ENCODE results near the gene ETS1.

DNA sequence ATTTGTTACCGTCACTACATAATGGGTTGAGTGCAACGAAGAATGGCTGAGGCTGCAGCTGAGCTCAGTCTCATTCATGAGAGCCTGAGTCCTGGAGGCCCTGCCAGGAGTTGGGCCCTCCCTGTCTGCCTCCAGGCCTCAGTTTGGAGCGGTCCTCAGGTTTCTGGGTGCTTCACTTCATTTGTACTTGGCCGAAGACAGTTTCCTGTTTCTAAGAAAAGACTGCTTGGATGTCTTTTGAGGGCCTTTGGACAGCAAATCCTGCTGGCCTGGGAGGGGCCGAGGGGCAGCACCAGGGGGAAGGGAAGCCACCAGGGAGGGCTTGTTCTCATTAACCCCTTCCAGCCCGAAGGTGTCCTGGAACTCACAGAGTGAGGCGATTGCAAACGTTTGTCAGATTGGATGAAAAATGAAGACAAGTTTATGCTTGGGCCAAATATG lies 163.1 kb downstream of the ETS1 start:
- TF ChIP-seq, protein P1, sequence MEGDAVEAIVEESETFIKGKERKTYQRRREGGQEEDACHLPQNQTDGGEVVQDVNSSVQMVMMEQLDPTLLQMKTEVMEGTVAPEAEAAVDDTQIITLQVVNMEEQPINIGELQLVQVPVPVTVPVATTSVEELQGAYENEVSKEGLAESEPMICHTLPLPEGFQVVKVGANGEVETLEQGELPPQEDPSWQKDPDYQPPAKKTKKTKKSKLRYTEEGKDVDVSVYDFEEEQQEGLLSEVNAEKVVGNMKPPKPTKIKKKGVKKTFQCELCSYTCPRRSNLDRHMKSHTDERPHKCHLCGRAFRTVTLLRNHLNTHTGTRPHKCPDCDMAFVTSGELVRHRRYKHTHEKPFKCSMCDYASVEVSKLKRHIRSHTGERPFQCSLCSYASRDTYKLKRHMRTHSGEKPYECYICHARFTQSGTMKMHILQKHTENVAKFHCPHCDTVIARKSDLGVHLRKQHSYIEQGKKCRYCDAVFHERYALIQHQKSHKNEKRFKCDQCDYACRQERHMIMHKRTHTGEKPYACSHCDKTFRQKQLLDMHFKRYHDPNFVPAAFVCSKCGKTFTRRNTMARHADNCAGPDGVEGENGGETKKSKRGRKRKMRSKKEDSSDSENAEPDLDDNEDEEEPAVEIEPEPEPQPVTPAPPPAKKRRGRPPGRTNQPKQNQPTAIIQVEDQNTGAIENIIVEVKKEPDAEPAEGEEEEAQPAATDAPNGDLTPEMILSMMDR (IDR thresholded peaks at IDR 0.05) = no peak
- no peak for TF ChIP-seq REST (IDR thresholded peaks at IDR 0.05; ENCODE audit: insufficient read depth in 1 of 2, low read depth in 2 of 2, low read length in 1 of 2)
- TF ChIP-seq SIN3A (IDR thresholded peaks at IDR 0.05; ENCODE audit: borderline replicate concordance, insufficient read depth, low read depth, low read length) = no peak
- TF ChIP-seq POLR2AphosphoS5 (IDR thresholded peaks at IDR 0.05; ENCODE audit: low read depth, low read length) = no peak
